HG02943 (cell line): ENCODE measurements around the gene USP21.

Experiments
- ATAC-seq: cut with Tn5 transposase; IDR thresholded peaks from one replicate; pipeline ENCODE4 v1.9.1; 2021; ENCODE audit warnings: mild to moderate bottlenecking, low read depth, moderate library complexity; ENCODE audit not compliant: unreplicated experiment

The USP21 gene

DNA sequence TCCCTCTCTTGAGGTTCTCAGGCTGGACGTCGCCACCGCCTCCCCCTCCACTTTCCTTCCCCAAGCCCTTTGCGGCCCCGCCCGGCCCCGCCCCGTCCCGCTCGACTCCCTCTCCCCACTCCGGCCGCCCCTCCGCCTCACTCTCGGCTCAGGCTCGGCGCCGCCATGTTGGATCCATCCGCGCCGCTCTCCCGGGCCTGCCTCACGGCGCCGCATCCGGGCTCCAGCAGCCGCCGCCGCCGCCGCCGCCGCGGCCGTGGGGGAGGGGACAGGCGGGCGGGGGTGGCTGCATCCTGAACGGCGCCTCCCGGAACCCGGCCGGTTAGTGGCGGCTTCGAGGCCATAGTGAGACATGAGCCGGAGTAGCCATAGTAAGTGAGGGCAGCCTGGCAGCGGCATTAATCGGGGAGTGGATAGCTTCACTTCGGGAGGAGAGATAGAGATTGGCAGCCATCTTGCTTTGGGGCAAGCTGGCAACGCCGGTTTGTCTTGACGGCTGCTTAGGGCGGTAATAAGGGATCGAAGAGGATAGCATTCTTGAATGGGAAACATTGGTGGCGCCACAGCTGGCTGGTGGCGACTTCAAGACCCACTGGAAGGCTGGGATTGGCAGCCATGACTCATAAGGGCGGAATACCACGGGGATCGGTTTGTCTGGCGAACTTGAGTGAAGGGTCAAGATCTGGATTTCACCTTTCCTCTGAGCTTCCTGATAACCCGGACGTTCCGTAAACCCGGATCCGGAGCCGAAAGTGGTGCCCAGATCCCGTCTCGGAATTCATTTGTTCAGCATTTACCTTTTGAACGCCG, 26.7 kb upstream of the USP21 start, which contains the start of gene DEDD:
DEDD (minus strand) TSS at position 258 of the 810 bp plus-strand sequence. CDS start 8,205 bp downstream, outside the sequence.
- ATAC-seq = peak; percentile 92

DNA sequence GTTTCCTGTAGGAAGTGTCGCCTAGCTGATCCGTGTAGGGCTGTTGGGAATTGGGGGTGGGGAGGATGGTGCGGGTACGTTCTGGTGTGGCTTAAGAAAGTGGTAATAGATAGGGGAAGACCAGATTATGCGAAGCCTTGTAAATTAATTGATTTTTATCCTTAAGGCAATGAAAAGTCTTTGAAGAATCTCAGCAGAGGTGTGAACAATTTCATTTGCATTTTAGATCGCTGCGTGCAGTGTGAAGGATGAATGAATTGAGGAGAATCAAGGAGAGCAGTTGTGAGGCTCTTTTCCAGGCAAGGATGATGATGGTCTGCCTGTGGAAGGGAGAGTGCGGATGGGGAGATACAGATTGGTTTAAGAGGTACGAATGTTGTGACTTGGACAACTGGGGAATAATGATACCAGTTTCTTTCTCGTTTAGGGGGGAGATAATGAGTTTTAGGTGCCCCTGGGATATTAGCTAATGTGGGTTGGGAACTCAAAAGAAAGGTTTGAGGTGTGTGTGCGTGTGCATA, 26.0 kb upstream of the USP21 start:
- no peak for ATAC-seq

DNA sequence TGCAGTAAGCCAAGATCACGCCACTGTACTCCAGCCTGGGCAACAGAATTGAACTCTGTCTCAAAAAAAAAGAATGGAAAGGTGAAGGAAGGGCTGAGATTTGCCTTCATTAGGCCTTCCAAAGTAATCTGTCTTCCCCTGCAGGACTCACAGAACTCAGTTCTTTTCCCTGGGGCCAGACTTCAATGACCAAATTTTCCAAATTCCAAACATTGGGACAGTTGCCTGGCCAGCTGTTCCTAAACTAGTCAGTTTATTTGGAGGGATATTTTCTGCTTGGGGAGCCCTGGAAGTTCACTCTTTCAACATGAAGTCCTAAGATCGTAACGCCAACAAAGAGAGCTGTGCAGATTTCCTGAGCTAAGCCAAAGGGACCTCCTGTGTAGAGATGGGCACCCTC, 21.4 kb upstream of the USP21 start:
- no peak for ATAC-seq

DNA sequence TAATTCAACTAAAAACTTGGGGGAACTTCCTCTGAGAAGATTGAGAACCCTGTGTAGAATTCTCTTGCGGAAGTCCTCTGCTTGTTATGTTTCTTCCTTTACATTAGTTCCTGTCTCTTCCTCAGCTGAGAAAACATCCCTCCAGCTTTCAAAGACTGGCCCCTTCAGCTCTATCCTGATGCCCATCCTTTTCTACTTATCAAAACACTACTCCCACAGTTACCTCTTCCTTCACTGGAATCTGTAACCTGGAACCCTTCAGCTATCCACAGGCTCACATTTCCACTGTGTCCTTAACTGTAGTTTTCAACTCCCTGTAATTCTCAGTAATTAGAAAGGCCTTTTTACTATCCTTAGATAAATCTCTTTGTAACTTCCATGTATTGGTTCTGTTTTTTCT, 20.9 kb upstream of the USP21 start:
- ATAC-seq = no peak

DNA sequence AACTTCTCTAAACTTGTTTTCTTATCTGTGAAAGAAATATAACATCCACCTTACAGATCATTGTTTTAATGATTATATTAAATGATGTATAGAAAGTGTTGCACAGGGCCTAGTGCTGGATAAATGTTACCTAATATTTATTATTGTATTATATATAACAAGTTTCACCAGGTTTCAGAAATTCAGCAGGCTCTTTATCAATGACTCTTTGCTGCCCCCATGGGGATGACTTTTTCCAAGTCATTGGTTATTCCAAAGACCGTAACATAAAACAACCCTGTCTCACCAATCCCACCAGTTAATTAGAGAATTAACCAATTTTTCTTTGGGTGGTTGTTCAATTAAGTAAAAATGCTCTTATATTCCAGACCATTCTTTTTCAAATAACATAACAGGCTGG, 19.5 kb upstream of the USP21 start:
- no peak for ATAC-seq

DNA sequence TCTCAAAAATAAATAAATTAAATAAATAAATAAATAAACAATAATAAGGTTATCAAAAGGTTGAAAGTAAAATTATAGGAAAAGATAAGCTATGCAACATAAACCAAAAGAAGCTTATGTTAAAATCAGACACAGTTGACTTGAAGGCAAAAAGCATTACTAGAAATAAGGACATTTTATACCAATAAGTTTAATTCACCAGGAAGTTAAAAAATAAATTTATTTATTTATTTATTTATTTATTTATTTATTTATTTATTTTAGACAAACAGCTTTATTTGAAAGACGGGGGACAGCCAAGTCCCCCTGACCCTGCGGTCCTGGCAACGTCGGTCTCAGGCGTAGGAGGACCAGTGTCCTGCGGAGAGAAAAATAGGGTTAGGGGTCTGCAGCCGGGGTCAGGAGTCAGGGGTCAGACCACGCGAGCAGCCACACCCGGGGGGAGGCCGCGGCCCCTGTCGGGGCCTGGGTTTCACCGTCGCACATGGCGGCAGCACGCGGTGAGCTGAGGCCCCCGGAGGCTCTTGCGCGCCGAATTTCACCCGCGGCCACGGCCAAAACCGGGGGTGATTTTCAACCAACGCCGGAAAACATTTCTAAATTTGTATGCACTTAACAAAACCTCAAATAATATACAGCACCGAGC, 18.4 kb upstream of the USP21 start:
- ATAC-seq = no peak

DNA sequence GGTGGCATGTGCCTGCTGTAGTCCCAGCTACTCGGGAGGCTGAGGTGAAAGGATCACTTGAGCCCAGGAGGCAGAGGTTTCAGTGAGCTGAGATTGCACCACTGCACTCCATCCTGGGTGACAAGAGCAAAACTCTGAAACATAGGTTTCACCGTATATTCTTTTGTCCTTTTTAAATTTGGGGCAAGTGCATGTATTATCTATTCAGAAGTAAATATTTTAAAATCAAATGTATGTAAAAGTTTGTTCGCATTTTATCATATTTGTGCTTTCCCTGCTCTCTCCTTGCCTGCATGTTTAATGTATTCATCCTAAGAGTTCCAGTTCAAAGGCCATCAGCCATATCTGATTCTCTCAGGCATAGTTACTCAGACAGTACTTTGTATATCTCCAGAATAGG, 13.5 kb upstream of the USP21 start:
- no peak for ATAC-seq

DNA sequence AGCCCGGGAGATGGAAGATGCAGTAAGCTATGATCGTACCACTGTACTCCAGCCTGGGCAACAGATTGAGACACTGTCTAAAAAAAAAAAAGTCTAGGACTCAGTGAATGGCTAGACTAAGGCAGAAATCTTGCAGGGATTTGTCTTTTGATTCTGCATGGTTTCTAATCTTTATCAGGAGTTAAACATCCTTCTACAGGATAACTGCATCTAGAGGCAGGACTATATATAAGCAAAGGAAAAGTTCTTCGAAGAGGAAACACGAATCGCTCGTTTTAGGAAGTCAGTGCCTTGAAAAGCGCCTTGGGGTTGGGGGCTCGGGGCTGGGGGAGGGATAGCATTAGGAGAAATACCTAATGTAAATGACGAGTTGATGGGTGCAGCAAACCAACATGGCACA, 6.1 kb upstream of the USP21 start:
- ATAC-seq = no peak

GRCh38 chr1:161153682-161154337, 5.5 kb upstream of the USP21 start, which contains the start of gene UFC1:
Gene UFC1, plus strand, starts transcription at chr1:161153978. Its CDS starts 20 bp downstream, at chr1:161153998.
- peak; percentile 79 for ATAC-seq

DNA sequence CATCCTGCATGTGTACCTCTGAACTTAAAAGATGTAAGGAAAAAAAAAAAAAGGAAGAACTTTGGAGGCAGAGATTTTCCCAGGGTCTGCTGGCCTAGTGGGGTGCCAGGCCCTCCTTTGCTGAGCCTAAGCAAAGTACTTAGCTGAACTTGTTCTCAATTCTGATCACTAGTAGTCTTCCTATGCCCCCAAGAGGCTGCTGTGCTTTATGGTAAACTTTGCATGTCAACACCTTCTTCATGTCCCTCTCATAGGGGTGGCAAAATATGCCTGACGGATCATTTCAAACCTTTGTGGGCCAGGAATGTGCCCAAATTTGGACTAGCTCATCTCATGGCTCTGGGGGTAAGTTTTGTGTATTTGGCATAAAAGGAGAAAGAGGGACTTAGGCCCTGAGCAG, 1.4 kb upstream of the USP21 start:
- no peak for ATAC-seq

- peak; percentile 23 for ATAC-seq
Observed at GRCh38 chr1:161158316-161159010, 837 bp upstream of the USP21 start.

DNA sequence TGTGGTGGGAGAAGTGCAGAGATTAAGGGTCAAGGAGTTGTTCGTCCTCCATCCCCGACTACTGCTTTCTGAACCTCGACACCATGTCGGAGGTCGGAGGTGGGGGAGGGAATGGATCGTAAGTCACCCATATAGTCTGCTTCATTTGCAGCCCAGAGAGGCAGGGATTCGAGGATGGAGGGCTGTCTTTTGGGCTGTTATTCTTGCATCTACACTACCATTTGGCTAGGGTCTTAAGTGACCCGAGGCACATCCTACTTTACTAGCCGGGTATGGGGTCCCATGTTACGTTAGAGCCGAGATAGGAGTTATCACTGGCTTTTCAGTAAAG, 578 bp downstream of the USP21 start:
- no peak for ATAC-seq

DNA sequence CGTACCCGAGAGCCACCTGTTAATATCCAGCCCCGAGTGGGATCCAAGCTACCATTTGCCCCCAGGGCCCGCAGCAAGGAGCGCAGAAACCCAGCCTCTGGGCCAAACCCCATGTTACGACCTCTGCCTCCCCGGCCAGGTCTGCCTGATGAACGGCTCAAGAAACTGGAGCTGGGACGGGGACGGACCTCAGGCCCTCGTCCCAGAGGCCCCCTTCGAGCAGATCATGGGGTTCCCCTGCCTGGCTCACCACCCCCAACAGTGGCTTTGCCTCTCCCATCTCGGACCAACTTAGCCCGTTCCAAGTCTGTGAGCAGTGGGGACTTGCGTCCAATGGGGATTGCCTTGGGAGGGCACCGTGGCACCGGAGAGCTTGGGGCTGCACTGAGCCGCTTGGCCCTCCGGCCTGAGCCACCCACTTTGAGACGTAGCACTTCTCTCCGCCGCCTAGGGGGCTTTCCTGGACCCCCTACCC, 1.4 kb downstream of the USP21 start:
- ATAC-seq = no peak

GRCh38 chr1:161161652-161162051, 2.4 kb downstream of the USP21 start:
- ATAC-seq = no peak

- ATAC-seq = no peak
Observed at GRCh38 chr1:161162052-161162451, 2.8 kb downstream of the USP21 start.

DNA sequence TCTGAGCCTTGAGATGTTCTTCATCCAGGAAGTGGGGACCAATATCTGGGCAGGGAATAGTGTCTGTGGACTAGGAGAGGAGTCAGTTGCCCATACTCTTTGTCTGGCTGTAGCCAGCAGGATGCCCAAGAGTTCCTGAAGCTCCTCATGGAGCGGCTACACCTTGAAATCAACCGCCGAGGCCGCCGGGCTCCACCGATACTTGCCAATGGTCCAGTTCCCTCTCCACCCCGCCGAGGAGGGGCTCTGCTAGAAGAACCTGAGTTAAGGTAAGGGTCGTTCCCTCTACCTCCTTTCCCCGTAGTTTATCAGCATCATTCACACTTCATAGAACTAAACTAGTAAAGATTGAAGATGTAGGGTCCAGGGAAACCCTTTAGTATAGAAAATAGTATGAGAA, 3.5 kb downstream of the USP21 start:
- no peak for ATAC-seq

- ATAC-seq = no peak
Observed at GRCh38 chr1:161163793-161164192, 4.5 kb downstream of the USP21 start.

DNA sequence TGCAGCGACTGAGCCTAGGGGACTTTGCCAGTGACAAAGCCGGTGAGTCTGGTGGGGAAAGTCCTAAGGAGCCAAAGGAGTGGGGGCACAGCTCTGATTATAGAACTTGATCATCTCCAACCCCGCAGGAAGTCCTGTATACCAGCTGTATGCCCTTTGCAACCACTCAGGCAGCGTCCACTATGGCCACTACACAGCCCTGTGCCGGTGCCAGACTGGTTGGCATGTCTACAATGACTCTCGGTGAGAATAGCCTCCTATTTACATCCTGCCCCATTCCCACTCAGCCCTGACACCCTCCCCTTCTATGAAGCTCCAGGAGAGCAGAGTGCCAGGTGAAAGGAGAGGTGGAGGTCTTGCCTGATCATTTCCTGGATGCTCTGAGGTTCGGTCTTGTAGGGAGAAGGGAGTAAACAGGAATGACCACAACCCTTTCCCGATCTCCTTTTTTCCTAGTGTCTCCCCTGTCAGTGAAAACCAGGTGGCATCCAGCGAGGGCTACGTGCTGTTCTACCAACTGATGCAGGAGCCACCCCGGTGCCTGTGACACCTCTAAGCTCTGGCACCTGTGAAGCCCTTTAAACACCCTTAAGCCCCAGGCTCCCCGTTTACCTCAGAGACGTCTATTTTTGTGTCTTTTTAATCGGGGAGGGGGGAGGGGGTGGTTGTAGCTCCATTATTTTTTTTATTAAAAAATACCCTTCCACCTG, 5.8 kb downstream of the USP21 start:
- ATAC-seq = no peak

DNA sequence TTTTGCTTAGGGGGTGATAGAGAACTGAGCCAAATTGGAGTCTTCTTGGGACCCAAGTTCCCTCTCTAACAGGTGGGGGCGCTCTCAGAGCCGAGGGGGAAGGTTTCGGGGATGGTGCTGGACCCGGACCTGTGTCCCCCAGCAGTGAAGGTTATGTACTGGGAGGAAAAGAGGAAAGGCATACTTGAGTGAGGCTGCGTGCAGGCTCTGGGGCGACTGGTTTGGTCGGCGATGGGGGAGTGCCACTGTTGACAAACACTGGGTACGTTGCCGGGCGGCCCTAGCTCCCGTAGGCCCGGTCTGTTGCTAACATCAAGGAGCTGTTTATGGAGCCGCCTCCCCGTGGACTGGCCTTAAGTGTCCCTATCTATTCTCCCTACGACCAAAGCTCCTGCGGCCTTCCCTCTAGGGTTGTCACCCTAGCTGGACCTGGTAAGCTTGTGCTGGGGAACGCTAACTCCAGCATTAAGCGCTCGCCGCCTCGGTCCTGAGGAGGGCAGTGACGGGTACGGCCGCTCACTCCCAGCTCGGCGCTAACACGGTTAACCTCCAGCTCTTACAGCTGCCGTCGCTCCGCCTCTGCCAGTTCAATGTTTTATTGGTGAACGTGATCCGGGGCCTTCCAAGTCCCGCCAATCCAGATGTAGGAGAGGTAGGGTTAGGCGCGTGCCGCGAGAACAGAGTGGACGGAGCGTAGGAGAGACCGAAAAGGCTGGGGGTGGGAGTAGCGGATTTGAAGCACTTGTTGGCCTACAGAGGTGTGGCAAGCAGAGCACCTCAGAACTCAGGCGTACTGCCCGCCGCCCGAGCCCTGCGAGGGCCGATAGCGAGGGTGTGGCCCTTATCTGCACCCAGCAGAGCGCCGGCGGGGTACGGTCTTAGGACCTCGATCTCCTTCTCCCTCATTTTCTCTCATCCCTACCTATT, 6.7 kb downstream of the USP21 start, which contains the start of gene PPOX:
PPOX (plus strand) TSS at position 685 of the 927 bp plus-strand sequence. CDS start 422 bp downstream, outside the sequence.
- peak; percentile 94 for ATAC-seq
